Prostate gland (tissue), 2 donors: ENCODE data around the gene FAM193A. TPM values are rescaled to one million over a fixed set of nuclear protein-coding genes. Genes with fewer than 3 reads are reported as not detected.
A peak's percentile ranks its signal among the peaks of the same experiment; 100 is the strongest.

Experiments
- DNase-seq: peaks from one replicate; pipeline ENCODE4 v3.0.0-alpha.2; 2019; ENCODE audit warnings: low spot score
- H3K27ac ChIP-seq, 2 donors: fragments of 200-600 bp; sonication (generic); 2 replicates each; pipeline ENCODE4 v1.5.1; 2017 to 2019
- H3K27me3 ChIP-seq: fragments of 200-600 bp; sonication (generic); replicated peaks from 2 replicates; pipeline ENCODE4 v1.5.1; 2019; ENCODE audit not compliant: insufficient read depth
- H3K36me3 ChIP-seq, 2 donors: fragments of 200-600 bp; sonication (generic); 1 replicate in 1 of 2; 2 replicates in 1 of 2; pipeline versions ENCODE4 v1.5.1 to v1.8.1; 2017 to 2019
- H3K4me1 ChIP-seq: fragments of 200-600 bp; sonication (generic); replicated peaks from 2 replicates; pipeline ENCODE4 v1.5.1; 2019
- H3K4me3 ChIP-seq, 2 donors: fragments of 200-600 bp; sonication (generic); 2 replicates each; pipeline ENCODE4 v1.5.1; 2017 to 2019
- H3K9me3 ChIP-seq: fragments of 200-600 bp; sonication (generic); 2 replicates; pipeline ENCODE4 v1.5.1; 2017
- CTCF ChIP-seq, 4 experiments: fragments of 200-600 bp in 2 of 4; fragments of 450-650 bp in 2 of 4; sonication (generic) in 2 of 4; IDR thresholded peaks; 1 replicate in 3 of 4; 2 replicates in 1 of 4; pipeline ENCODE4 v1.5.1; 2016 to 2019; ENCODE audit warnings: antibody characterized with exemption in 4 of 4, mild to moderate bottlenecking in 2 of 4, moderate library complexity in 2 of 4
- POLR2A ChIP-seq: fragments of 450-650 bp; IDR thresholded peaks from one replicate; pipeline ENCODE4 v1.6.1; 2016; ENCODE audit warnings: antibody characterized with exemption, mild to moderate bottlenecking
- POLR2AphosphoS5 ChIP-seq: sonication (generic); formaldehyde crosslinking; IDR thresholded peaks from one replicate; pipeline ENCODE4 v1.6.1; 2017; ENCODE audit warnings: antibody characterized with exemption
- WGBS: methylation state at CpG from one replicate; pipeline ENCODE4 v1.1.5; 2018; 5-methylcytosine and 5-hydroxymethylcytosine counted together
- intact Hi-C: fragments of 100-400 bp; cut with DNase I; formaldehyde crosslinking; loops from one replicate; pipeline ENCODE4 v1.14.2; 2022
- total RNA-seq, 2 donors: library from RNA; depleted of rRNA; stranded (reverse); fragments of >200 nt; gene quantifications; one replicate each; pipeline ENCODE4 v1.1.0, GENCODE V29; 2016

The FAM193A gene
- total RNA-seq, 2 donors from 2014 or later = 24.1 to 53.1 TPM

- H3K36me3 ChIP-seq = peaks cover 5% of the 10 kb centered on the region in 2 donors
Measured at GRCh38 chr4:2651546-2651945, 115.1 kb downstream of the FAM193A start.

GRCh38 chr4:2651998-2652397, 115.6 kb downstream of the FAM193A start:
- H3K36me3 ChIP-seq = peaks cover under 1% of the 10 kb centered on the region in 2 donors
- no peak overlapping the region for H3K27ac ChIP-seq
- H3K9me3 ChIP-seq = no peaks in the 10 kb centered on the region
- TF ChIP-seq CTCF (IDR thresholded peaks at IDR 0.05) = no peak
- no peak for TF ChIP-seq POLR2AphosphoS5
- no peaks in the 10 kb centered on the region for H3K4me1 ChIP-seq
- no peaks in the 10 kb centered on the region for H3K27me3 ChIP-seq
- no peak overlapping the region for H3K4me3 ChIP-seq
- WGBS = 93% methylated on average over 2 of the region's 2 CpGs
- no peak for DNase-seq
- intact Hi-C loops = no loop called here

More at GRCh38 chr4:2651546-2651945, 115.1 kb downstream of the FAM193A start:
- Histone ChIP-seq H3K4me1 (no peaks in the 10 kb centered on the region), H3K9me3 (no peaks in the 10 kb centered on the region), H3K27me3 (no peaks in the 10 kb centered on the region), H3K27ac (no peak overlapping the region), H3K4me3 (no peak overlapping the region)
- WGBS = 92% methylated on average over 10 of the region's 10 CpGs
- DNase-seq = no peak
- TF ChIP-seq POLR2AphosphoS5 = no peak
- no peak for TF ChIP-seq CTCF (IDR thresholded peaks at IDR 0.05)
- TF ChIP-seq POLR2A = no peak
- intact Hi-C loops = no loop called here

GRCh38 chr4:2652415-2653160, 116.1 kb downstream of the FAM193A start:
- no peak for DNase-seq
- Histone ChIP-seq H3K4me3 (no peak overlapping the region), H3K27ac (no peak overlapping the region), H3K4me1 (no peaks in the 10 kb centered on the region), H3K27me3 (no peaks in the 10 kb centered on the region), H3K9me3 (no peaks in the 10 kb centered on the region), H3K36me3 (no peaks in the 10 kb centered on the region)
- WGBS = 81% methylated on average over 14 of the region's 14 CpGs
- intact Hi-C loops = no loop called here
- TF ChIP-seq CTCF (IDR thresholded peaks at IDR 0.05) (no peak), POLR2AphosphoS5 (no peak), POLR2A (no peak)

GRCh38 chr4:2660596-2661211, 124.3 kb downstream of the FAM193A start:
- no peaks in the 10 kb centered on the region for H3K9me3 ChIP-seq
- H3K4me1 ChIP-seq = peaks cover 6% of the 10 kb centered on the region
- H3K27me3 ChIP-seq = no peaks in the 10 kb centered on the region
- peaks cover 0 to 8% of the 10 kb centered on the region in 2 donors for H3K36me3 ChIP-seq
- no peak for TF ChIP-seq POLR2A
- TF ChIP-seq POLR2AphosphoS5 = peak; percentile 75
- no peak for TF ChIP-seq CTCF (IDR thresholded peaks at IDR 0.05)
- peak overlapping the region; percentile 37 to 79 for H3K27ac ChIP-seq
- no peak overlapping the region for H3K4me3 ChIP-seq
- DNase-seq = peak; percentile 46
- intact Hi-C loops = no loop called here
- 51% methylated on average over 8 of the region's 8 CpGs for WGBS

- no peak for DNase-seq
- H3K4me1 ChIP-seq = peaks cover 6% of the 10 kb centered on the region
- no peak overlapping the region for H3K4me3 ChIP-seq
- H3K36me3 ChIP-seq = peaks cover 0 to 8% of the 10 kb centered on the region in 2 donors
- no peaks in the 10 kb centered on the region for H3K9me3 ChIP-seq
- WGBS = 95% methylated on average over 4 of the region's 4 CpGs
- H3K27ac ChIP-seq = no peak overlapping the region
- H3K27me3 ChIP-seq = no peaks in the 10 kb centered on the region
- intact Hi-C loops = no loop called here
- TF ChIP-seq POLR2AphosphoS5 (no peak), POLR2A (no peak), CTCF (IDR thresholded peaks at IDR 0.05) (no peak)
Measured at GRCh38 chr4:2662598-2662997, 126.2 kb downstream of the FAM193A start.
